NT2/D1 (cell line): ENCODE data around the gene DDC.

Experiments used
- DNase-seq: peaks from one replicate; pipeline ENCODE4 v3.0.0-alpha.2; 2011; ENCODE audit warnings: low read depth, low spot score
- H3K27me3 ChIP-seq: 2 replicates; pipeline ENCODE4 v1.6.0; 2011; ENCODE audit warnings: mild to moderate bottlenecking; ENCODE audit not compliant: insufficient read length, insufficient read depth
- H3K36me3 ChIP-seq: 2 replicates; pipeline ENCODE4 v1.6.1; 2011; ENCODE audit warnings: mild to moderate bottlenecking, low read length, mixed read lengths; ENCODE audit not compliant: insufficient read depth, insufficient read length
- H3K4me1 ChIP-seq: 2 replicates; pipeline ENCODE4 v1.5.1; 2011; ENCODE audit not compliant: insufficient read depth, insufficient read length
- H3K4me3 ChIP-seq: 2 replicates; pipeline ENCODE4 v1.5.1; 2011; ENCODE audit warnings: low read depth; ENCODE audit not compliant: insufficient read length
- H3K9ac ChIP-seq: 2 replicates; pipeline ENCODE4 v1.6.0; 2011; ENCODE audit warnings: low read depth; ENCODE audit not compliant: insufficient read length
- H3K9me3 ChIP-seq: 2 replicates; pipeline ENCODE4 v1.5.1; 2011; ENCODE audit warnings: mild to moderate bottlenecking, low read length; ENCODE audit not compliant: insufficient read depth
- SUZ12 ChIP-seq: IDR thresholded peaks from 2 replicates; pipeline ENCODE4 v1.6.1; 2011; ENCODE audit not compliant: insufficient read length, insufficient read depth; ENCODE audit errors: extremely low read depth
- YY1 ChIP-seq: IDR thresholded peaks from 2 replicates; pipeline ENCODE4 v1.6.1; 2011; ENCODE audit not compliant: insufficient read length, insufficient read depth
- ZNF274 ChIP-seq: IDR thresholded peaks from 2 replicates; pipeline ENCODE4 v1.6.1; 2011; ENCODE audit warnings: mild to moderate bottlenecking, low read depth, low read length

DDC gene

GRCh38 chr7:50509459-50509858 lies 55.7 kb downstream of the DDC start:
- no peaks in the 10 kb centered on the region for H3K36me3 ChIP-seq
- H3K9me3 ChIP-seq, result no peaks in the 10 kb centered on the region; the same call in 1 of the 2 replicates
- TF ChIP-seq SUZ12 (no peak), YY1 (no peak), ZNF274 (no peak)
- no peak for DNase-seq
- no peak overlapping the region for H3K4me3 ChIP-seq
- H3K9ac ChIP-seq, result no peak overlapping the region
- H3K4me1 ChIP-seq, result no peaks in the 10 kb centered on the region
- H3K27me3 ChIP-seq, result no peaks in the 10 kb centered on the region

- Histone ChIP-seq H3K36me3 (no peaks in the 10 kb centered on the region), H3K4me1 (no peaks in the 10 kb centered on the region), H3K27me3 (no peaks in the 10 kb centered on the region), H3K9me3 (no peaks in the 10 kb centered on the region), H3K9ac (no peak overlapping the region), H3K4me3 (no peak overlapping the region)
- no peak for TF ChIP-seq YY1
- no peak for TF ChIP-seq SUZ12
- no peak for TF ChIP-seq ZNF274
- no peak for DNase-seq
These were observed 56.7 kb downstream of the DDC start for GRCh38 chr7:50508471-50508943.

DNA sequence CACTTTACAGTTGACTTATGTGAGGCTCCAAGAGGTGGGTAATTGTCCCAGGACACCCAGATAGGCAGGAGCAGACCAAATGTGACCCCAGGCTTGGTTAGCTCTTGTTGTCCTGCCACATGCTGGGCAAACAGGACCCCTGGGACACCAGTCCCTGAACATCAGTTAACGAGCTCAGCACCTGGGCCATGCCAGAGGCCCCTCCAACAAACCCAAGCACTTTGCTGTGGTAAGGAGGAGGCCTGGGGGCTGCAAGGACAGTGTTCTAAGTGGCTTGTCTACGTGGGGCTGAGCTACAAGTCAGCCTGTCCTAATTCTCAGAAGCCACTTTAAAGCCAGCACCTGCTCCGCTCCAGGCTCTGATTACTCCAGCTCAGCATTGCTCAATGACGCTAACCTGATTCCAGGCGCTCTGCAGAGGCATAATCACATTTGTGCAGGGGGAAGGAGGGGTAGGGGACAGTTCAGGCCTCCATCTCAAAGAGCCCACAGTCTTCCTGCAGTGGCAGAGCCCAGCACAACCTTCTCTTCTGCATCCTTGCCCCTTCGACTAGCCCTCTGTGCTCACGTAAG lies 57.2 kb downstream of the DDC start:
- TF ChIP-seq ZNF274, result no peak
- no peak for TF ChIP-seq SUZ12
- TF ChIP-seq YY1, result no peak
- no peaks in the 10 kb centered on the region for H3K36me3 ChIP-seq
- H3K4me1 ChIP-seq, result no peaks in the 10 kb centered on the region
- no peaks in the 10 kb centered on the region for H3K9me3 ChIP-seq
- H3K4me3 ChIP-seq, result no peak overlapping the region
- no peak for DNase-seq
- no peak overlapping the region for H3K9ac ChIP-seq
- H3K27me3 ChIP-seq, result no peaks in the 10 kb centered on the region

DNA sequence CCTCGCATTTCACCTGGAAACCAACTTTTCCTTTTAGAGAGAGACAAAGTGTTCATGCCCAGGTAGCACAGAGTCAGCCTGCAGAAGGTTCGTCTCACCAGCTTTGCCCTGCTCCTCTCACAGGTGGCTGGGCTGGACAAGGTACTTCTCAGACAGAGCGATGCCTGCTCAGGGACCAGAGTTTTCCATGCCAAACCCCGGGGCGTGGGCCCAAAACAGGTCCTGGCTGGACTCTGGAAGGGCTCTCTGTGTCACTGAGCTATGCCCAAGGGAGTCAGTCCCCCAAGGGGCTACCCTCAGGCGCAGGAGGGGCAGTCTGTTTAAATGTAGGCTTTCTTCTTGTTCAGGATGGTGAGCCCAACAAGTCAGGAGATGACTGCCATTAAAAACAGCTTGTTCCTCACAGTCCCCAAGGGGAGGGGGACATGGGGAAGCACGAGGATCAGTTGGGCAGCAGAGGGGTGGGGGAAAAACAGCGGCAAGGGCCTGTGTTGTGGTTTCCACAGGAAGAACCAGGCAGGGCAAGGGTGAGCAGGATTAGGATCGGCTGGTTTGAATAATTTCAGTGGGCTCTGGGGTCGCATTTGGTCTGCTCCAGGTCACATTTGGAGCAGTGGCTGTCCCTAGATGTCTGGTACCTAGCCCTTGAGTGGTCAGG lies 59.5 kb downstream of the DDC start:
- no peak overlapping the region for H3K4me3 ChIP-seq
- peaks cover 6% of the 10 kb centered on the region; the same call in 1 of the 2 replicates for H3K9me3 ChIP-seq
- no peaks in the 10 kb centered on the region for H3K27me3 ChIP-seq
- no peak for TF ChIP-seq ZNF274
- TF ChIP-seq SUZ12, result no peak
- TF ChIP-seq YY1, result no peak
- no peak overlapping the region for H3K9ac ChIP-seq
- no peaks in the 10 kb centered on the region for H3K36me3 ChIP-seq
- H3K4me1 ChIP-seq, result peaks cover 2% of the 10 kb centered on the region
- DNase-seq, result no peak

GRCh38 chr7:50504646-50505546 lies 60.3 kb downstream of the DDC start:
- H3K9ac ChIP-seq, result no peak overlapping the region
- peaks cover 2% of the 10 kb centered on the region for H3K4me1 ChIP-seq
- TF ChIP-seq YY1 (no peak), SUZ12 (no peak), ZNF274 (no peak)
- DNase-seq, result no peak
- no peak overlapping the region for H3K4me3 ChIP-seq
- H3K36me3 ChIP-seq, result no peaks in the 10 kb centered on the region
- no peaks in the 10 kb centered on the region for H3K27me3 ChIP-seq
- H3K9me3 ChIP-seq, result peaks cover 6% of the 10 kb centered on the region; the same call in 1 of the 2 replicates

DNA sequence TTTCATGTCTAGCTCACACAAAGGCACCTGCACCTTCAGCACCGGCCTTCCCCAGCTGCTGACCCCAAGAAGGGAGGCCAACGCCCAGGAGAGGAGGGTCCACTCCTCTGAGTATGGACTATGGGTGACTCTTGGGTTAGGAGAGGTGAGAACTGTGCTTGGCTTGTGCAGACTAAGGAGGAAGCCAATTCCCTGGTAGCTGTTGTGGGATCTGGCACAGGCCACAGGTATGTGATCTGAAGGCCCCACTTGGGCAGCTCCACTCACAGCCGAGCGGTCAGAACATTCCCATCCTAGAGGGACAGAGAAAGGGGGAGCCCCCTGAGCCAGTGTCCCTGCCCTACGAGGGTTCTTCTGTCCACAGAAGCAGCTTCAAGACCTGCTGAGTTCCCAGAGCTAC lies 62.3 kb downstream of the DDC start:
- Histone ChIP-seq H3K27me3 (no peaks in the 10 kb centered on the region), H3K36me3 (no peaks in the 10 kb centered on the region)
- TF ChIP-seq SUZ12 (no peak), YY1 (no peak), ZNF274 (no peak)

More for the DNA sequence above, 62.3 kb downstream of the DDC start:
- Histone ChIP-seq H3K4me3 (no peak overlapping the region), H3K9me3 (peaks cover 6% of the 10 kb centered on the region; the same call in 1 of the 2 replicates), H3K4me1 (peaks cover 2% of the 10 kb centered on the region), H3K9ac (no peak overlapping the region)
- DNase-seq, result no peak
